ENCODE data around the gene ORC3.

DNA sequence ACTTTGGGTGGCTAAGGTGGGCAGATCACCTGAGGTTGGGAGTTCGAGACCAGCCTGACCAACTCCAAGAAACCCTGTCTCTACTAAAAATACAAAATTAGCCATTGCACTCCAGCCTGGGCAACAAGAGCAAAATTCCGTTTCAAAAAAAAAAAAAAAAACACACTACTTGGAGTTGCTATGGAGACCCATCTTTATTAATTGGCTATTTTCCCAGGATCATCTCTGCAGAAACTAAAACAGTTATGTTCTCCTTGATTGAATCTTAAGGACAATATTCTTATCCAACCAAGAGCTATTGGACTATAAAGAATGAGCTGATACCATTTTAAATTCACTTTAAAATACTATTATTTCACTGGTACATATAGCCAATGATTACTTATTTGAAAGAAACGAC lies 97.4 kb downstream of the ORC3 start:
- TF ChIP-seq, protein P1, sequence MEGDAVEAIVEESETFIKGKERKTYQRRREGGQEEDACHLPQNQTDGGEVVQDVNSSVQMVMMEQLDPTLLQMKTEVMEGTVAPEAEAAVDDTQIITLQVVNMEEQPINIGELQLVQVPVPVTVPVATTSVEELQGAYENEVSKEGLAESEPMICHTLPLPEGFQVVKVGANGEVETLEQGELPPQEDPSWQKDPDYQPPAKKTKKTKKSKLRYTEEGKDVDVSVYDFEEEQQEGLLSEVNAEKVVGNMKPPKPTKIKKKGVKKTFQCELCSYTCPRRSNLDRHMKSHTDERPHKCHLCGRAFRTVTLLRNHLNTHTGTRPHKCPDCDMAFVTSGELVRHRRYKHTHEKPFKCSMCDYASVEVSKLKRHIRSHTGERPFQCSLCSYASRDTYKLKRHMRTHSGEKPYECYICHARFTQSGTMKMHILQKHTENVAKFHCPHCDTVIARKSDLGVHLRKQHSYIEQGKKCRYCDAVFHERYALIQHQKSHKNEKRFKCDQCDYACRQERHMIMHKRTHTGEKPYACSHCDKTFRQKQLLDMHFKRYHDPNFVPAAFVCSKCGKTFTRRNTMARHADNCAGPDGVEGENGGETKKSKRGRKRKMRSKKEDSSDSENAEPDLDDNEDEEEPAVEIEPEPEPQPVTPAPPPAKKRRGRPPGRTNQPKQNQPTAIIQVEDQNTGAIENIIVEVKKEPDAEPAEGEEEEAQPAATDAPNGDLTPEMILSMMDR (IDR thresholded peaks at IDR 0.05), result no peak
- no peak for TF ChIP-seq POLR2A (IDR thresholded peaks at IDR 0.05)

Data from right lobe of liver (tissue), 4 donors.